ENCODE data around the gene SOX9.

The SOX9 gene

GRCh38 chr17:72173499-72174116, 52.8 kb downstream of the SOX9 start:
- H3K4me3 ChIP-seq (ENCODE audit: low read depth, low read length), result no peak overlapping the region
- no peak for TF ChIP-seq CTCF (IDR thresholded peaks at IDR 0.05; ENCODE audit: borderline replicate concordance, insufficient read depth, low read depth, low read length)

GRCh38 chr17:72175263-72175662, 54.4 kb downstream of the SOX9 start:
- no peak overlapping the region for H3K4me3 ChIP-seq (ENCODE audit: low read depth, low read length)
- TF ChIP-seq CTCF (IDR thresholded peaks at IDR 0.05; ENCODE audit: borderline replicate concordance, insufficient read depth, low read depth, low read length), result no peak

Data from GM12875 (cell line).